Pancreas (tissue), 10 donors: Measurements from ENCODE around the gene SLC44A1. TPM values are rescaled to one million over a fixed set of nuclear protein-coding genes. Genes with fewer than 3 reads are reported as not detected.
"Not testable (repeated sequence)": the region's sequence is repeated elsewhere in the genome, so short reads cannot be mapped to it uniquely, and the experiment has no call there.

Experiments used
- ATAC-seq, 4 donors: fragments of 200-7000 bp; cut with Tn5 transposase; one replicate each; pipeline versions ENCODE4 v1.8.0 to v1.9.1; 2020; ENCODE audit warnings: mild to moderate bottlenecking in 4 of 4, moderate library complexity in 4 of 4
- DNase-seq, 6 donors: peaks; one replicate each; pipeline ENCODE4 v3.0.0-alpha.2; 2020
- FAIRE-seq: peaks from 2 replicates; lab custom pipeline; 2012; peaks lifted over from hg19 to GRCh38; lab: Jason Lieb, UNC
- H3K27ac ChIP-seq, 4 donors: fragments of 200-600 bp; sonication (generic); 1 replicate in 3 of 4; 2 replicates in 1 of 4; pipeline versions ENCODE4 v1.5.0 to v1.8.0; 2020
- H3K27me3 ChIP-seq, 4 donors: fragments of 200-600 bp; one replicate each; pipeline ENCODE4 v1.8.0; 2021
- H3K36me3 ChIP-seq, 3 donors: fragments of 200-600 bp; sonication (generic) in 1 of 3; one replicate each; pipeline versions ENCODE4 v1.5.0 to v1.8.0; 2020 to 2021
- H3K4me1 ChIP-seq, 3 donors: fragments of 200-600 bp; one replicate each; pipeline ENCODE4 v1.8.0; 2021
- H3K4me3 ChIP-seq, 4 donors: fragments of 200-600 bp; sonication (generic) in 2 of 4; one replicate each; pipeline versions ENCODE4 v1.5.0 to v1.8.0; 2020 to 2021
- H3K9me3 ChIP-seq, 4 donors: fragments of 200-600 bp; one replicate each; pipeline ENCODE4 v1.8.0; 2021
- CTCF ChIP-seq, 4 donors: fragments of 200-600 bp; sonication (generic) in 3 of 4; IDR thresholded peaks; one replicate each; pipeline versions ENCODE4 v1.5.0 to v1.8.0; 2021; ENCODE audit warnings: antibody characterized with exemption in 4 of 4
- WGBS, 2 donors: extraction: QIAGEN DNeasy Blood & Tissue Kit; methylation state at CpG; one replicate each; pipeline ENCODE4 v1.1.7; 2013; 5-methylcytosine and 5-hydroxymethylcytosine counted together
- intact Hi-C, 3 donors: fragments of 100-400 bp; cut with DNase I; formaldehyde crosslinking; loops; one replicate each; pipeline versions ENCODE4 v1.11.1 to v1.14.2; 2022
- polyA plus RNA-seq, 2 donors: library from polyadenylated mRNA; stranded (reverse); fragments of 200-250 nt; gene quantifications; one replicate each; pipeline ENCODE4 v1.2.3, GENCODE V29; 2013
- total RNA-seq, 6 donors: library from RNA; stranded (reverse); fragmentation: NEBNext Ultra II Directional in 4 of 6; extraction: Animal tissue kit (Norgen Biotek cat#: 25700) in 4 of 6; gene quantifications; one replicate each; pipeline versions ENCODE4 v1.2.1 to v1.2.4, GENCODE V29; 2021 to 2023
- donor health status: healthy with polysubstance abuse.
- donor health status: DM: no; HTN: no; CAD: no; lungs with moderate emphysema.
- donor health status: DM: no; HTN: no; CAD: no.
- donor health status: control.
- donor health status: control.
- donor health status: Bipolar disorder and iron deficiency.
- donor health status: DM: yes; HTN: yes; CAD: no.
- donor health status: DM: no; HTN: no; CAD: no.
- donor health status: DM: no; HTN: no; CAD: no.
- donor health status: DM: yes; HTN: yes; CAD: no.

SLC44A1 gene
- total and polyA plus RNA-seq, 8 donors: 4.6 to 32.3 (median 19.3) TPM

DNA sequence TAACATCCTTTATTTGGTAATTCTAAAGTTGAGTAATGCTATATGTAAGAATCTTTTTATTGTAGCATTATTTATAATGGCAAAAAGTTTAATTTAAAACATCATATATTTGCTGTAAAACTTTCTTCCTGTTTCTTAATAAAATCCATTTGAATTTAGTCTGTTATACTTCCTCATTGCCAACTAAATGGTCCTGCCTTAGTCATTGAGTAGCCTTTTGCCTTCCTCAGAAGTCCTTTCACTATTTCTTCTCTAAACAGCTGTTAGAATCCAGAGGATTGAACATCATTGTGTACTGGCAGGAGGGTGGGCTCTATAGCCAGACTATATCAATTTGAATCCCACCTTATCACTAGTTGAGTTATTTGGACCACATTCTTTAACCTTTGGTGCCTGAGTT, 11.0 kb downstream of the SLC44A1 start:
- intact Hi-C loops: no loop called here
- ATAC-seq: peak in 1 of 4 donors; percentile 33
- Histone ChIP-seq H3K27ac (no peak overlapping the region), H3K27me3 (no peaks in the 10 kb centered on the region), H3K4me3 (no peak overlapping the region), H3K36me3 (no peaks in the 10 kb centered on the region), H3K9me3 (no peaks in the 10 kb centered on the region), H3K4me1 (peaks cover 0 to 23% (median 12%) of the 10 kb centered on the region in 3 donors)
- DNase-seq: no peak
- no peak for FAIRE-seq
- no peak for TF ChIP-seq CTCF (IDR thresholded peaks at IDR 0.05)

- H3K27me3 ChIP-seq, H3K36me3 ChIP-seq, H3K27ac ChIP-seq, intact Hi-C loops, H3K4me3 ChIP-seq, ATAC-seq, H3K9me3 ChIP-seq, DNase-seq, FAIRE-seq: not testable (repeated sequence)
- WGBS, 2 donors: 94 to 97% methylated on average over 4 of the region's 4 CpGs
- H3K4me1 ChIP-seq: peaks cover 0 to 26% (median 15%) of the 10 kb centered on the region in 3 donors
Measured at GRCh38 chr9:105256569-105256968, 12.1 kb downstream of the SLC44A1 start.

- no peak overlapping the region for H3K4me3 ChIP-seq
Measured at GRCh38 chr9:105257809-105258208, 13.4 kb downstream of the SLC44A1 start.

DNA sequence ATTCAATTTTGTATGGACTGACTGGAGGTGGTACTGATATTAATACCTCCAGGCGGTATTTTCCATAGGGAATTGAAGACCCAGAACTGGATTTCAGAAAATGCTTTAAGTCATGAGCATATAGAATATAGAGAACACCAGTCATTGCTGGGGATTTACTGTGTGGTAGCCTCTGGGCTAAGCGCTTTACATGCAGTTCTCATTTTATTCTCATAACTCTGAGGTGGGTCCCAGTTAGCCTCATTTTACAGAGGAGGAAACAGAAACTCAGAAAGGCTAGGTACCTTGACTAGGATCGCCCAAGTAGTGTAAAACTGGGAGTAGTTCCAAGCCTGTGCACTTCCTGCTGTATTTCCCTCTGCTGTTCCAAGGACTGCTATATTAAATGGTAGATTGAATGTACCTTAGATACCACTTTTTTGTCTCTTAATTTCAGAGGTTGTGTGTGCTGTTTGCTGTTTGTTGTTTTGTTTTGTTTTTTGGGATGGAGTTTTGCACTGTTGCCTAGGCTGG, 13.8 kb downstream of the SLC44A1 start:
- H3K27me3 ChIP-seq: no peaks in the 10 kb centered on the region
- H3K9me3 ChIP-seq: no peaks in the 10 kb centered on the region
- H3K36me3 ChIP-seq: no peaks in the 10 kb centered on the region
- peak; percentile 63 to 80 (median 72) for ATAC-seq
- WGBS, 2 donors: 77 to 83% methylated on average over 3 of the region's 3 CpGs
- peaks cover 0 to 29% (median 15%) of the 10 kb centered on the region in 3 donors for H3K4me1 ChIP-seq
- intact Hi-C loops: no loop called here
- H3K27ac ChIP-seq: peak overlapping the region in 2 of 4 donors; percentile 34 to 48
- no peak overlapping the region for H3K4me3 ChIP-seq
- FAIRE-seq: no peak
- DNase-seq: no peak
- TF ChIP-seq CTCF (IDR thresholded peaks at IDR 0.05): no peak

More at GRCh38 chr9:105257809-105258208, 13.4 kb downstream of the SLC44A1 start:
- ATAC-seq (peak in 3 of 4 donors; percentile 69 to 75 (median 72)), FAIRE-seq (no peak), DNase-seq (no peak)
- peak overlapping the region in 2 of 4 donors; percentile 34 to 48 for H3K27ac ChIP-seq
- WGBS, 2 donors: 59 to 77% methylated on average over 2 of the region's 2 CpGs
- H3K36me3 ChIP-seq: no peaks in the 10 kb centered on the region
- H3K9me3 ChIP-seq: no peaks in the 10 kb centered on the region
- no peaks in the 10 kb centered on the region for H3K27me3 ChIP-seq
- TF ChIP-seq CTCF (IDR thresholded peaks at IDR 0.05): no peak
- intact Hi-C loops: no loop called here
- peaks cover 0 to 26% (median 15%) of the 10 kb centered on the region in 3 donors for H3K4me1 ChIP-seq

DNA sequence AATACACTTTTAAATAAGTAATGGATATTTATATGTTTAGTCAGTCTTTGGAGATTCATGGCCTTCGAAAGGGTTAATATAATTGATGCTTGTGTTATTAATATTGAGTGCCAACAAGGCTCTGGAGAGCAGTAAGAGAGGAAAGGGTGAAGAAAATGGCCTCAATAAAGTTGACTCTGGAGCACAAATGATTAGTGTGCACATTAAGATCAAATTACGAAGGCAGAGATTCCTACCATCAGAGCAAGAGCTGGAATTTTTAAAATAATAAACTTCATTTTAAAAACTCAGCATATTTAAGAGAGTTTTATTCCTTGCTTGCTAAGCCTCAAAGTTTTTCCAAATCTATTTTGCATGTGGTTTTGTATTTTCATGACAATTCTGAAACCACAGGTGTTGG, 14.8 kb downstream of the SLC44A1 start:
- Histone ChIP-seq H3K27ac (no peak overlapping the region), H3K27me3 (no peaks in the 10 kb centered on the region), H3K9me3 (no peaks in the 10 kb centered on the region), H3K36me3 (no peaks in the 10 kb centered on the region), H3K4me3 (no peak overlapping the region), H3K4me1 (peaks cover 0 to 29% (median 15%) of the 10 kb centered on the region in 3 donors)
- intact Hi-C loops: no loop called here
- 37 to 59% methylated on average over 2 of the region's 2 CpGs for WGBS, 2 donors
- peak in 1 of 4 donors; percentile 20 for ATAC-seq
- no peak for DNase-seq
- no peak for FAIRE-seq
- no peak for TF ChIP-seq CTCF (IDR thresholded peaks at IDR 0.05)
